A673 (cell line): ENCODE measurements around the gene GRID1. TPM values are rescaled to one million over a fixed set of nuclear protein-coding genes. Genes with fewer than 3 reads are reported as not detected.

Experiments
- BruUV-seq: library from RNA; stranded (reverse); fragments of 400-500 nt; replicated peaks from 2 replicates; lab custom pipeline; 2021; lab: Mats Ljungman, UMichigan
- CTCF ChIA-PET: fragments of 300-600 bp; sonication (Branson Sonifier 250); formaldehyde crosslinking; loops from one replicate; lab custom pipeline; 2022; ENCODE audit warnings: antibody characterized with exemption; lab: Charles Lee
- POLR2A ChIA-PET: fragments of 300-600 bp; sonication (Branson Sonifier 250); formaldehyde crosslinking; loops from one replicate; lab custom pipeline; 2022; ENCODE audit warnings: antibody characterized with exemption; ENCODE audit not compliant: low non-redundant PET; lab: Charles Lee
- DNase-seq: peaks from one replicate; pipeline ENCODE4 v3.0.0-alpha.2; 2015; ENCODE audit warnings: low spot score
- H3K27ac ChIP-seq: fragments of 200-600 bp; sonication (generic); 2 replicates; pipeline ENCODE4 v1.5.1; 2016; ENCODE audit warnings: mixed run types, low read depth, mild to moderate bottlenecking, mixed read lengths, antibody characterized with exemption, low read length; ENCODE audit not compliant: poor library complexity, severe bottlenecking
- H3K27me3 ChIP-seq: fragments of 200-600 bp; sonication (generic); replicated peaks from 2 replicates; pipeline ENCODE4 v1.6.1; 2017; ENCODE audit warnings: mixed run types, low read depth, mild to moderate bottlenecking, mixed read lengths, antibody characterized with exemption, low read length; ENCODE audit not compliant: insufficient read depth, poor library complexity
- H3K36me3 ChIP-seq: fragments of 200-600 bp; sonication (generic); 2 replicates; pipeline ENCODE4 v1.6.1; 2016; ENCODE audit warnings: mixed run types, mild to moderate bottlenecking, mixed read lengths, antibody characterized with exemption, low read length; ENCODE audit not compliant: insufficient read depth, poor library complexity, severe bottlenecking
- H3K4me1 ChIP-seq: fragments of 200-600 bp; sonication (generic); 2 replicates; pipeline ENCODE4 v1.6.1; 2017; ENCODE audit warnings: mixed run types, mild to moderate bottlenecking, mixed read lengths, antibody characterized with exemption, low read length; ENCODE audit not compliant: insufficient read depth, poor library complexity, severe bottlenecking
- H3K4me3 ChIP-seq: fragments of 200-600 bp; sonication (generic); 2 replicates; pipeline ENCODE4 v1.5.1; 2016; ENCODE audit warnings: low read depth, mixed run types, mild to moderate bottlenecking, mixed read lengths, low read length; ENCODE audit not compliant: poor library complexity, severe bottlenecking
- H3K9me3 ChIP-seq: fragments of 200-600 bp; sonication (generic); 2 replicates; pipeline ENCODE4 v1.6.1; 2016; ENCODE audit warnings: mixed run types, low read depth, mild to moderate bottlenecking, mixed read lengths, antibody characterized with exemption, low read length; ENCODE audit not compliant: poor library complexity, severe bottlenecking
- CTCF ChIP-seq: fragments of 300-800, 200-600 bp; sonication (generic); conservative IDR thresholded peaks from 2 replicates; pipeline ENCODE4 v1.5.1; 2017; ENCODE audit warnings: low read depth, mild to moderate bottlenecking, antibody characterized with exemption, low read length, moderate library complexity, mixed read lengths
- EZH2 ChIP-seq: fragments of 200-600 bp; sonication (generic); IDR thresholded peaks from 2 replicates; pipeline ENCODE4 v1.6.1; 2017; ENCODE audit warnings: borderline replicate concordance, low read depth, mild to moderate bottlenecking, mixed read lengths, antibody characterized with exemption, low read length; ENCODE audit not compliant: poor library complexity, severe bottlenecking
- intact Hi-C: fragments of 100-400 bp; cut with micrococcal nuclease; formaldehyde crosslinking; loops from one replicate; pipeline ENCODE4 v1.10.0; 2022; ENCODE audit not compliant: unreplicated experiment
- total RNA-seq: library from RNA; stranded (reverse); gene quantifications from 2 replicates; pipeline ENCODE4 v1.2.3, GENCODE V29; 2021

Gene GRID1
- total RNA-seq, 1 experiment from 2014 or later, result not detected

- Histone ChIP-seq H3K27ac (no peak overlapping the region), H3K4me1 (no peaks in the 10 kb centered on the region), H3K4me3 (no peak overlapping the region), H3K27me3 (peaks cover 14% of the 10 kb centered on the region), H3K36me3 (no peaks in the 10 kb centered on the region), H3K9me3 (peaks cover 3% of the 10 kb centered on the region)
- TF ChIP-seq CTCF, result no peak
- TF ChIP-seq EZH2, result no peak
- no TSS peak for BruUV-seq
- POLR2A ChIA-PET, result no interaction called here
- intact Hi-C loops, result no loop called here
- CTCF ChIA-PET, result no interaction called here
- no peak for DNase-seq
These were observed 312.9 kb downstream of the GRID1 start for GRCh38 chr10:86053675-86054074.

GRCh38 chr10:86051586-86051985 is 315.0 kb downstream of the GRID1 start:
- no peak for DNase-seq
- intact Hi-C loops, result no loop called here
- Histone ChIP-seq H3K27me3 (peaks cover 17% of the 10 kb centered on the region), H3K36me3 (no peaks in the 10 kb centered on the region), H3K4me3 (no peak overlapping the region), H3K9me3 (peaks cover 3% of the 10 kb centered on the region), H3K27ac (no peak overlapping the region), H3K4me1 (no peaks in the 10 kb centered on the region)
- BruUV-seq, result no TSS peak
- POLR2A ChIA-PET, result no interaction called here
- TF ChIP-seq CTCF (no peak), EZH2 (no peak)
- CTCF ChIA-PET, result no interaction called here

- TF ChIP-seq EZH2, result no peak
- no peak for TF ChIP-seq CTCF
- POLR2A ChIA-PET, result no interaction called here
- peaks cover 14% of the 10 kb centered on the region for H3K27me3 ChIP-seq
- DNase-seq, result no peak
- H3K36me3 ChIP-seq, result no peaks in the 10 kb centered on the region
- CTCF ChIA-PET, result no interaction called here
- BruUV-seq, result no TSS peak
- intact Hi-C loops, result no loop called here
- no peak overlapping the region for H3K27ac ChIP-seq
- H3K9me3 ChIP-seq, result peaks cover 3% of the 10 kb centered on the region
- no peak overlapping the region for H3K4me3 ChIP-seq
- no peaks in the 10 kb centered on the region for H3K4me1 ChIP-seq
These were observed 317.2 kb downstream of the GRID1 start for GRCh38 chr10:86049442-86049841.
